HepG2 (cell line): Measurements from ENCODE around the gene RTP5. TPM values are rescaled to one million over a fixed set of nuclear protein-coding genes. Genes with fewer than 3 reads are reported as not detected.

Experiments used
- ATRX ChIP-seq: sonication (generic); formaldehyde crosslinking; IDR thresholded peaks from 2 replicates; pipeline ENCODE4 v1.4.0; 2020; ENCODE audit warnings: missing genetic modification reagents, borderline replicate concordance
- FLYWCH1 ChIP-seq: sonication (generic); formaldehyde crosslinking; IDR thresholded peaks from 2 replicates; pipeline ENCODE4 v1.8.1; 2023; ENCODE audit warnings: mild to moderate bottlenecking, missing genetic modification reagents
- HOMEZ ChIP-seq: IDR thresholded peaks from 2 replicates; pipeline ENCODE4 v1.6.1; 2016; ENCODE audit warnings: low read depth
- KDM5B ChIP-seq: sonication (generic); formaldehyde crosslinking; IDR thresholded peaks from 2 replicates; pipeline ENCODE4 v1.4.0; 2020; ENCODE audit warnings: missing genetic modification reagents, mild to moderate bottlenecking, borderline replicate concordance
- MIER3 ChIP-seq: IDR thresholded peaks from 2 replicates; pipeline ENCODE4 v1.6.1; 2016; ENCODE audit warnings: missing compliant biosample characterization, borderline replicate concordance
- NFKBIZ ChIP-seq: IDR thresholded peaks from 2 replicates; pipeline ENCODE4 v1.6.1; 2018; ENCODE audit warnings: missing genetic modification reagents, missing compliant biosample characterization
- RNF2 ChIP-seq: fragments of 450-650 bp; conservative IDR thresholded peaks from 2 replicates; pipeline ENCODE4 v1.6.1; 2016; ENCODE audit warnings: low read depth
- SIX4 ChIP-seq: sonication (generic); formaldehyde crosslinking; IDR thresholded peaks from 2 replicates; pipeline ENCODE4 v1.4.0; 2020; ENCODE audit warnings: missing genetic modification reagents
- SOX13 ChIP-seq, 3 experiments: fragments of 450-650 bp in 1 of 3; sonication (generic) in 1 of 3; formaldehyde crosslinking in 1 of 3; IDR thresholded peaks in 2 of 3; conservative IDR thresholded peaks in 1 of 3; 2 replicates each; pipeline versions ENCODE4 v1.5.0 to v1.6.1; 2016 to 2020; ENCODE audit warnings: antibody characterized with exemption in 1 of 3, mild to moderate bottlenecking in 1 of 3, missing compliant biosample characterization in 1 of 3, missing genetic modification reagents in 1 of 3, moderate library complexity in 1 of 3
- TCF7 ChIP-seq: sonication (generic); IDR thresholded peaks from 2 replicates; pipeline ENCODE4 v1.6.1; 2016; ENCODE audit warnings: antibody characterized with exemption, low read depth
- TEF ChIP-seq: sonication (generic); formaldehyde crosslinking; IDR thresholded peaks from 2 replicates; pipeline ENCODE4 v1.5.0; 2020; ENCODE audit warnings: missing genetic modification reagents
- TIGD3 ChIP-seq: sonication (generic); formaldehyde crosslinking; IDR thresholded peaks from 2 replicates; pipeline ENCODE4 v1.5.1; 2020; ENCODE audit warnings: mild to moderate bottlenecking, missing genetic modification reagents, borderline replicate concordance
- U2AF1 ChIP-seq: fragments of 200-400 bp; formaldehyde crosslinking; optimal IDR thresholded peaks from 2 replicates; pipeline ENCODE3; 2017; ENCODE audit warnings: mild to moderate bottlenecking, low read depth, low read length
- ZBED4 ChIP-seq: sonication (generic); formaldehyde crosslinking; IDR thresholded peaks from 2 replicates; pipeline ENCODE4 v1.4.0; 2020; ENCODE audit warnings: missing genetic modification reagents, borderline replicate concordance
- ZBTB26 ChIP-seq: IDR thresholded peaks from 2 replicates; pipeline ENCODE4 v1.6.1; 2016; ENCODE audit warnings: missing compliant biosample characterization, missing genetic modification reagents, borderline replicate concordance
- ZNF260 ChIP-seq: sonication (generic); formaldehyde crosslinking; IDR thresholded peaks from 2 replicates; pipeline ENCODE4 v1.4.0; 2020; ENCODE audit warnings: missing genetic modification reagents, low read depth, mild to moderate bottlenecking, borderline replicate concordance
- ZNF333 ChIP-seq: sonication (generic); formaldehyde crosslinking; IDR thresholded peaks from 2 replicates; pipeline ENCODE4 v1.4.0; 2020; ENCODE audit warnings: mild to moderate bottlenecking, missing genetic modification reagents, borderline replicate concordance
- ZNF543 ChIP-seq: sonication (generic); formaldehyde crosslinking; IDR thresholded peaks from 2 replicates; pipeline ENCODE4 v1.4.0; 2020; ENCODE audit warnings: mild to moderate bottlenecking, missing genetic modification reagents
- ZNF652 ChIP-seq: IDR thresholded peaks from 2 replicates; pipeline ENCODE4 v1.6.1; 2016; ENCODE audit warnings: low read depth, borderline replicate concordance
- ZNF761 ChIP-seq: sonication (generic); formaldehyde crosslinking; conservative IDR thresholded peaks from 2 replicates; pipeline ENCODE4 v1.4.0; 2020; ENCODE audit warnings: mild to moderate bottlenecking, missing genetic modification reagents
- ZNF839 ChIP-seq: sonication (generic); formaldehyde crosslinking; IDR thresholded peaks from 2 replicates; pipeline ENCODE4 v1.4.0; 2020; ENCODE audit warnings: missing genetic modification reagents, mild to moderate bottlenecking, borderline replicate concordance
- polyA plus RNA-seq, 8 experiments: library from polyadenylated mRNA; depleted of rRNA in 3 of 8; stranded (reverse) in 7 of 8; unstranded in 1 of 8; fragments of >200 nt; fragmentation: Illumina TruSeq in 4 of 8; extraction: Trizol in 4 of 8; gene quantifications; 2 replicates each; pipeline versions ENCODE4 v1.2.1 to v1.2.3, GENCODE V29; 2011 to 2016; ENCODE audit warnings: low read depth in 4 of 8, missing spikeins in 1 of 8, mixed read lengths in 1 of 8; ENCODE audit not compliant: insufficient read depth in 1 of 8
- total RNA-seq, 5 experiments: library from RNA; depleted of rRNA; stranded (reverse); fragments of >200 nt; fragmentation: Illumina TruSeq; extraction: Trizol; gene quantifications; 2 replicates each; pipeline ENCODE4 v1.2.3, GENCODE V29; 2016; ENCODE audit warnings: low read depth in 1 of 5

The RTP5 gene
- total and polyA plus RNA-seq, 2 of the 13 experiments (the other 11 are each of a cell fraction or from before 2014, with no cell fraction given): not detected

GRCh38 chr2:241882091-241882625 lies 12.6 kb downstream of the RTP5 start (continued):
- no peak for TF ChIP-seq ZNF839 (CRISPR knock-in tag)
- TF ChIP-seq ZNF260 (CRISPR knock-in tag): no peak
- no peak for TF ChIP-seq ATRX
- TF ChIP-seq TCF7: no peak
- no peak for TF ChIP-seq SOX13 (IDR thresholded peaks at IDR 0.05)
- no peak for TF ChIP-seq SOX13 (CRISPR knock-in tag; conservative IDR thresholded peaks at IDR 0.05 in 1 of 2, IDR thresholded peaks at IDR 0.05 in 1 of 2)
- TF ChIP-seq ZBED4 (CRISPR knock-in tag): 0 out of 2 replicates have a peak, but pooled peaks have one; percentile 15
- no peak; the same call in 1 of the 2 replicates for TF ChIP-seq ZNF333 (CRISPR knock-in tag)
- TF ChIP-seq KDM5B (CRISPR knock-in tag): no peak
- no peak for TF ChIP-seq ZNF761 (CRISPR knock-in tag)
- no peak for TF ChIP-seq ZNF543 (CRISPR knock-in tag)
- TF ChIP-seq FLYWCH1 (CRISPR knock-in tag): 0 out of 2 replicates have a peak, but pooled peaks have one; percentile 68
- TF ChIP-seq NFKBIZ (CRISPR knock-in tag): no peak
- TF ChIP-seq TIGD3 (CRISPR knock-in tag): no peak
- no peak for TF ChIP-seq ZNF652
- no peak for TF ChIP-seq HOMEZ (CRISPR knock-in tag)
- no peak for TF ChIP-seq TEF (CRISPR knock-in tag)
- TF ChIP-seq MIER3 (CRISPR knock-in tag): no peak
- TF ChIP-seq U2AF1: no peak
- no peak for TF ChIP-seq ZBTB26 (CRISPR knock-in tag)
- TF ChIP-seq RNF2: 0 out of 2 replicates have a peak, but pooled peaks have one; percentile 36
- TF ChIP-seq SIX4 (CRISPR knock-in tag): no peak
